Upper lobe of left lung (tissue), 6 donors: ENCODE results near the gene FTL. TPM values are rescaled to one million over a fixed set of nuclear protein-coding genes. Genes with fewer than 3 reads are reported as not detected.
"Not testable (repeated sequence)": the region's sequence is repeated elsewhere in the genome, so short reads cannot be mapped to it uniquely, and the experiment has no call there.

Source experiments
- ATAC-seq, 2 donors: fragments of 200-7000 bp; cut with Tn5 transposase; one replicate each; pipeline ENCODE4 v1.9.1; 2022; ENCODE audit warnings: mild to moderate bottlenecking in 2 of 2, moderate library complexity in 2 of 2; ENCODE audit not compliant: low FRiP score in 2 of 2
- DNase-seq, 2 donors: peaks; one replicate each; pipeline ENCODE4 v3.0.0-alpha.2; 2019 to 2020
- H3K27ac ChIP-seq, 4 donors: fragments of 200-600 bp; sonication (generic); one replicate each; pipeline ENCODE4 v1.5.1; 2016 to 2019
- H3K27me3 ChIP-seq, 4 donors: fragments of 200-600 bp; sonication (generic); one replicate each; pipeline ENCODE4 v1.5.1; 2017 to 2019
- H3K36me3 ChIP-seq, 4 donors: fragments of 200-600 bp; sonication (generic); one replicate each; pipeline ENCODE4 v1.5.1; 2016 to 2019
- H3K4me1 ChIP-seq, 4 donors: fragments of 200-600 bp; sonication (generic); one replicate each; pipeline ENCODE4 v1.5.1; 2018 to 2019
- H3K4me3 ChIP-seq, 4 donors: fragments of 200-600 bp; sonication (generic); one replicate each; pipeline ENCODE4 v1.5.1; 2017 to 2019; ENCODE audit warnings: mild to moderate bottlenecking in 2 of 4, moderate library complexity in 1 of 4
- H3K9me3 ChIP-seq, 4 donors: fragments of 200-600 bp; sonication (generic); one replicate each; pipeline ENCODE4 v1.5.1; 2018 to 2019
- CTCF ChIP-seq, 6 experiments: fragments of 450-650 bp in 4 of 6; fragments of 200-600 bp in 2 of 6; sonication (generic) in 2 of 6; IDR thresholded peaks; one replicate each; pipeline ENCODE4 v1.5.1; 2016 to 2019; ENCODE audit warnings: antibody characterized with exemption in 6 of 6
- EP300 ChIP-seq, 4 donors: sonication (generic); formaldehyde crosslinking; IDR thresholded peaks; one replicate each; pipeline ENCODE4 v1.5.1; 2017; ENCODE audit warnings: antibody characterized with exemption in 4 of 4, control low read depth in 2 of 4
- POLR2A ChIP-seq, 4 donors: fragments of 450-650 bp; IDR thresholded peaks; one replicate each; pipeline ENCODE4 v1.5.1; 2016 to 2017; ENCODE audit warnings: antibody characterized with exemption in 4 of 4, mild to moderate bottlenecking in 2 of 4
- POLR2AphosphoS5 ChIP-seq, 2 donors: sonication (generic); formaldehyde crosslinking; IDR thresholded peaks; one replicate each; pipeline ENCODE4 v1.5.1; 2017; ENCODE audit warnings: antibody characterized with exemption in 2 of 2
- WGBS, 2 donors: methylation state at CpG; one replicate each; pipeline ENCODE4 v1.1.5; 2017 to 2018; 5-methylcytosine and 5-hydroxymethylcytosine counted together
- total RNA-seq, 6 donors: library from RNA; depleted of rRNA in 4 of 6; stranded (reverse); fragments of >200 nt in 4 of 6; gene quantifications; one replicate each; pipeline versions ENCODE4 v1.1.0 to v1.2.1, GENCODE V29; 2016 to 2021
- donor health status: DM: no; HTN: no; CAD: no; lungs with moderate emphysema.
- donor health status: DM: no; HTN: yes; CAD: no; lungs with severe emphysema.

FTL gene
- total RNA-seq, 6 donors from 2014 or later: 5,928 to 23,282 (median 11,982) TPM

- no peak overlapping the region for H3K4me3 ChIP-seq
- H3K9me3 ChIP-seq: no peaks in the 10 kb centered on the region
- TF ChIP-seq POLR2AphosphoS5 (IDR thresholded peaks at IDR 0.05) (peak; percentile 64 to 68), POLR2A (IDR thresholded peaks at IDR 0.05) (peak in 1 of 4 donors; percentile 69), CTCF (IDR thresholded peaks at IDR 0.05) (no peak), EP300 (IDR thresholded peaks at IDR 0.05) (peak in 1 of 4 donors; percentile 98)
- peak; percentile 78 to 84 for ATAC-seq
- 6 to 23% methylated on average over 9 to 10 of the region's 10 CpGs for WGBS, 2 donors
- no peaks in the 10 kb centered on the region for H3K27me3 ChIP-seq
- peaks cover 0 to 14% (median 11%) of the 10 kb centered on the region in 4 donors for H3K4me1 ChIP-seq
- peak in 1 of 2 donors; percentile 90 for DNase-seq
- H3K36me3 ChIP-seq: peaks cover 0 to 17% (median 13%) of the 10 kb centered on the region in 4 donors
- peak overlapping the region in 3 of 4 donors; percentile 66 to 73 (median 68) for H3K27ac ChIP-seq
Measured at GRCh38 chr19:48926909-48927308, 38.2 kb upstream of the FTL start.

GRCh38 chr19:48927692-48928091 is 37.4 kb upstream of the FTL start:
- Histone ChIP-seq H3K27ac (peak overlapping the region in 3 of 4 donors; percentile 66 to 73 (median 68)), H3K4me1 (peaks cover 0 to 14% (median 11%) of the 10 kb centered on the region in 4 donors)
- not testable (repeated sequence) for H3K9me3 ChIP-seq, H3K4me3 ChIP-seq, H3K36me3 ChIP-seq, H3K27me3 ChIP-seq, ATAC-seq
- WGBS, 2 donors: 78 to 83% methylated on average over 17 of the region's 17 CpGs
- DNase-seq: peak in 1 of 2 donors; percentile 52
- TF ChIP-seq POLR2A (IDR thresholded peaks at IDR 0.05): peak in 1 of 4 donors; percentile 16

GRCh38 chr19:48928164-48929025 is 36.7 kb upstream of the FTL start:
- Histone ChIP-seq H3K36me3 (peaks cover 0 to 3% (median 0%) of the 10 kb centered on the region in 4 donors), H3K27me3 (no peaks in the 10 kb centered on the region), H3K4me1 (peaks cover 3 to 21% (median 11%) of the 10 kb centered on the region in 4 donors), H3K9me3 (no peaks in the 10 kb centered on the region), H3K4me3 (no peak overlapping the region), H3K27ac (peak overlapping the region in 3 of 4 donors; percentile 66 to 73 (median 68))
- 57 to 63% methylated on average over 15 of the region's 15 CpGs for WGBS, 2 donors
- TF ChIP-seq EP300 (IDR thresholded peaks at IDR 0.05) (peak in 1 of 4 donors; percentile 83), CTCF (IDR thresholded peaks at IDR 0.05) (no peak), POLR2A (IDR thresholded peaks at IDR 0.05) (no peak), POLR2AphosphoS5 (IDR thresholded peaks at IDR 0.05) (peak; percentile 22 to 54)
- peak in 1 of 2 donors; percentile 80 for DNase-seq
- peak; percentile 28 to 74 for ATAC-seq

GRCh38 chr19:48933382-48933932 is 31.7 kb upstream of the FTL start, which contains the start of gene DHDH:
Gene DHDH, plus strand, starts transcription at chr19:48933699. Its CDS starts 23 bp downstream, at chr19:48933722.
- no peak for TF ChIP-seq CTCF (IDR thresholded peaks at IDR 0.05)
- TF ChIP-seq POLR2A (IDR thresholded peaks at IDR 0.05): peak in 2 of 4 donors; percentile 55 to 85
- TF ChIP-seq POLR2AphosphoS5 (IDR thresholded peaks at IDR 0.05): peak; percentile 52 to 81
- WGBS, 2 donors: 1 to 4% methylated on average over 9 to 23 of the region's 43 CpGs

GRCh38 chr19:48934837-48935236 is 30.3 kb upstream of the FTL start:
- no peak overlapping the region for H3K27ac ChIP-seq
- no peaks in the 10 kb centered on the region for H3K9me3 ChIP-seq
- TF ChIP-seq EP300 (IDR thresholded peaks at IDR 0.05) (no peak), CTCF (IDR thresholded peaks at IDR 0.05) (no peak), POLR2AphosphoS5 (IDR thresholded peaks at IDR 0.05) (no peak), POLR2A (IDR thresholded peaks at IDR 0.05) (no peak)
- peaks cover 0 to 18% (median 7%) of the 10 kb centered on the region in 4 donors for H3K4me1 ChIP-seq
- H3K36me3 ChIP-seq: no peaks in the 10 kb centered on the region
- 88 to 93% methylated on average over 18 to 19 of the region's 19 CpGs for WGBS, 2 donors
- ATAC-seq (no peak), DNase-seq (peak in 1 of 2 donors; percentile 77)
- no peaks in the 10 kb centered on the region for H3K27me3 ChIP-seq
- no peak overlapping the region for H3K4me3 ChIP-seq

More at GRCh38 chr19:48933382-48933932, 31.7 kb upstream of the FTL start, which contains the start of gene DHDH:
- ATAC-seq (peak; percentile 91 to 93), DNase-seq (peak; percentile 93 to 98)
- H3K27me3 ChIP-seq: no peaks in the 10 kb centered on the region
- H3K36me3 ChIP-seq: no peaks in the 10 kb centered on the region
- no peaks in the 10 kb centered on the region for H3K9me3 ChIP-seq
- H3K4me1 ChIP-seq: peaks cover 0 to 18% (median 7%) of the 10 kb centered on the region in 4 donors
- peak within 1 kb of the TSS; percentile 38 to 75 (median 56) for H3K27ac ChIP-seq
- peak within 1 kb of the TSS; percentile 41 to 56 (median 51) for H3K4me3 ChIP-seq
